GM20000 (cell line): ENCODE measurements around the gene RBFOX2.

Source experiments
- DNase-seq: peaks from one replicate; pipeline ENCODE4 v3.0.0; 2012; ENCODE audit warnings: low spot score
- CTCF ChIP-seq: IDR thresholded peaks from 2 replicates; pipeline ENCODE4 v1.5.1; 2012; ENCODE audit warnings: mild to moderate bottlenecking, control low read depth; ENCODE audit errors: extremely low read depth, missing control alignments

RBFOX2 gene

GRCh38 chr22:35746946-35747703 lies 281.5 kb downstream of the RBFOX2 start:
- DNase-seq: no peak
- no peak for TF ChIP-seq CTCF

GRCh38 chr22:35746248-35746647 lies 282.4 kb downstream of the RBFOX2 start:
- TF ChIP-seq CTCF: no peak
- no peak for DNase-seq

GRCh38 chr22:35743326-35743860 lies 285.2 kb downstream of the RBFOX2 start:
- TF ChIP-seq CTCF: no peak
- DNase-seq: no peak

- no peak for TF ChIP-seq CTCF
- DNase-seq: no peak
Observed at GRCh38 chr22:35742342-35743100, 286.1 kb downstream of the RBFOX2 start.

- no peak for DNase-seq
- TF ChIP-seq CTCF: no peak
Observed at GRCh38 chr22:35740616-35741015, 288.0 kb downstream of the RBFOX2 start.

GRCh38 chr22:35739931-35740380 lies 288.7 kb downstream of the RBFOX2 start:
- no peak for TF ChIP-seq CTCF
- DNase-seq: no peak
